GM19023 (cell line): ENCODE data around the gene RASL11A.
"Not testable (repeated sequence)": the region's sequence is repeated elsewhere in the genome, so short reads cannot be mapped to it uniquely, and the experiment has no call there.

Source experiments
- ATAC-seq: cut with Tn5 transposase; IDR thresholded peaks from one replicate; pipeline ENCODE4 v1.9.1; 2021; ENCODE audit warnings: mild to moderate bottlenecking, moderate library complexity; ENCODE audit not compliant: unreplicated experiment

Gene RASL11A

GRCh38 chr13:27266917-27267316 lies 3.7 kb upstream of the RASL11A start:
- ATAC-seq: no peak

- ATAC-seq: no peak
These were observed 3.0 kb upstream of the RASL11A start for GRCh38 chr13:27267596-27267995.

GRCh38 chr13:27269114-27269665 lies 1.4 kb upstream of the RASL11A start:
- no peak for ATAC-seq

DNA sequence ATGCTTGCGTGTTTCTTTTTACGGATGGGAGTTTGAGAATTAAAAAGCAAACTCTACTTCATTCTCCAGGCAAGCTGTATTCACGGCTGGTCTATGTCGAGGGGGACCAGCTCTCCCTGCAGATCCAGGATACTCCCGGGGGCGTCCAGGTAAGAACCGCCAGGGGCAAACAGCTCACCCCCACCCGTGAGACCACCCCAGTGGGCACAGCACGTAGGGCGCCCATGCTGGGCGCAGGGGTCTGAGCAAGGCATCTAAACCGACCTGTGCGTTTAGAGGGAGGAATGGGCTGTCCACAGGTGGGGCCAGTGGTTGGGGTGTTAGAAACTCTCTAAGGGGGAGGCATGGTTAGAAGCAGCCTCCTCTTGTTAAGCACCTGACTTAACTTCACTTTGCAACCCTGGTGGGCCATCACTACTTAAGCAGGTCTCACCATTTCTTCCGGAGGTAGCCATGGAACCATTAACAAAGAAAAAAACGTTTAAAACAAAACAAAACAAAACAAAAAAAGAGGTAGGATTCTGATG lies 1.0 kb downstream of the RASL11A start:
- no peak for ATAC-seq

DNA sequence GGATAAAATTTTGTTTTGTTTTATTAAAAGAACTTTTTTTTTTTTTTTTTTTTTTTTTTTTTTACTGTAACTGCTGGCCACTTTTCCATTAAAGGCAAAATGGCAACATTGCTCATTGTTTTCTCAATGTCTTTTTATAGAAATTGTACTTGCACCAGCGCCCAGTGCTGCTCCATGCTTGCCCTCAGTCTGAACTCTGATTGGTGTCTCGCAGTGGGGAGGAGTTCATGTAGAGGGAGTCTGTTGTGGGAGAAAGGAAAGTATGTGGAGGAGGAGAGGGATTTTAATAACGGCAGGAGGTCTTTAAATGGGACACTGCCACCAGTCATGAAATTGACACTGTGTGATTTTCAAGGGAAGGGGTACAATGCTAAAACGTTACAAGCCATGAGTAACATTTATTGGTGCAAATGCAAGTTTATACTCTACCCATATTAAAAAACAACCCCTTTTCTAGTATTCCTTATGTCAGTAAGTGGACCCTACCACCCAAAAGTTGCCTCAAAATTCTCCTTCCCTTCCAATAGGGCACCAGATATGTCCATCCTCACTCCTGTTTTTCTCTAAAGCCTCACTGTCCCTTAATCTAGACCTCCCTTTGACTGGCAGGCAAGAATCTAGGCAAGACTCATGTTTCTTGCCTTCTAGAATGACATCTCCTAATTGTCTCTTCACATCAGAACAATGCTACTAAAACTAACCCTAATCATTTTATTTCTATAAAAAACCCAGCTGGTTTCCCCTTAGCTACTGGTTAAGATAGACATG lies 3.2 kb downstream of the RASL11A start:
- no peak for ATAC-seq

DNA sequence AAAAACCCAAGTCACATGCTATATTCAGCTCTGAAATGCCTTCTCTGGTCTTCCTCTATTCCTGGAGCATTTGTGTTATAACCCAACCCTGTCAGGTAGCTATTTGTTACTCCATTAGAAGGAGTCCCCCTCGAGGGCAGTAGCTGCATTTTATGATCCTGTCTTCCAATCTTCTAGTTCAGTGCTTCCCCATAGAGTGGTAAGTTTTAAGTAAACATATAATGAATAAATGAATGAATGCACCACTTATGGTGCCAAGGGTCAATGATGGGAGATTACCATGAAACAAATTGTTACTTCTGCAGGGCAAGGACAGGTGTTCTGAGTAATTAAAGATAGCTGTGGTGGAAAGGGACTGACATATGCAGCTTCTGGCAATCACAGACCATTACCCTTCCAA lies 4.0 kb downstream of the RASL11A start:
- ATAC-seq: no peak

GRCh38 chr13:27276188-27276587 lies 5.6 kb downstream of the RASL11A start:
- ATAC-seq: no peak

DNA sequence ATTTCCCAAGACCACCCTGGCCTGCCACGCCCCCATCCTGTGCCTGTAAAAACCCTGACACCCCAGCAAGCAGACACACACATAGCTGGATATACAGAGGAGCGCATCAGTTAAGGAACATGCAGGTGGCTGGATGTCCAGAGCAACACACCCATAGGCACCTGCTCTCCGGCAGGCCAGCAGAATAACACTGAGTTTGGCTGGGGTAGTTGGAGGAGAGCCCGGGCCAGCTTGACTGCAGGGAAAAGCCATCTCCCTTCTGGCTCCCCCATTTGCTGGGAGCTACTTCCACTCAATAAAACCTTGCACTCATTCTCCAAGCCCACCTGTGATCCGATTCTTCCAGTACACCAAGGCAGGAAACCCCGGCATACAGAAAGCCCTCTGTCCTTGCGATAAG lies 8.9 kb downstream of the RASL11A start:
- no peak for ATAC-seq

DNA sequence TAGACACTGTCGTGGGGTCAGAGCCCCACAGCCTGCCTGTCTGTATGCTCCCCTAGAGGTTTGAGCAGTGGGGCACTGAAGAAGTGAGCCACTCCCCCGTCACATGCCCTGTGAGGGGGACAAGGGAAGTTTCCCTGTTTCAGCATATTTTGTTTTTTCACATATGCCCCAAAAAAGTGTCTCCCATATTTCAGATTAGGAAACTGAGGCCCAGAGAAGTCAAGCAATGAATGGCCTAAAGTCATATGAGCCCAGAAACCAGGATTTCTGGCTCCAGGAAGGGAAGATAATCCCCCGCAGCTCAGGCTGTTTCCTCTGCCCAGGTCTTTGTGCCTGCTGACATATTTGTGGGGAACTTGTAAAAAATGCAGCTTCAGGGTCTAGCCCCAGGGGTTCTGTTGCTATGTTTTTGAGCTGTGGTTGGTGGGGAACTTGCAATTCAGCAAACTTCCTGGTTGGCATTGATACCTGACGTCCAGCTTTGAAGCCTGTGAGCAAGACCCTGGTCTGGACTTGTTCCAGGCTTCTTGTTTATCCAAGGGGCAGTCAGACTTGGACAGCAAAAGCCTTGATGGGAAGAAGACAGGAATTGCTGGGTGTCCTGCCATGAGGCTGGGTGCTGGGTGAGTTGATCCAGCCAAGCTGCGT lies 9.5 kb downstream of the RASL11A start:
- no peak for ATAC-seq

GRCh38 chr13:27280841-27281240 lies 10.2 kb downstream of the RASL11A start:
- no peak for ATAC-seq

GRCh38 chr13:27281420-27281819 lies 10.8 kb downstream of the RASL11A start:
- no peak for ATAC-seq

DNA sequence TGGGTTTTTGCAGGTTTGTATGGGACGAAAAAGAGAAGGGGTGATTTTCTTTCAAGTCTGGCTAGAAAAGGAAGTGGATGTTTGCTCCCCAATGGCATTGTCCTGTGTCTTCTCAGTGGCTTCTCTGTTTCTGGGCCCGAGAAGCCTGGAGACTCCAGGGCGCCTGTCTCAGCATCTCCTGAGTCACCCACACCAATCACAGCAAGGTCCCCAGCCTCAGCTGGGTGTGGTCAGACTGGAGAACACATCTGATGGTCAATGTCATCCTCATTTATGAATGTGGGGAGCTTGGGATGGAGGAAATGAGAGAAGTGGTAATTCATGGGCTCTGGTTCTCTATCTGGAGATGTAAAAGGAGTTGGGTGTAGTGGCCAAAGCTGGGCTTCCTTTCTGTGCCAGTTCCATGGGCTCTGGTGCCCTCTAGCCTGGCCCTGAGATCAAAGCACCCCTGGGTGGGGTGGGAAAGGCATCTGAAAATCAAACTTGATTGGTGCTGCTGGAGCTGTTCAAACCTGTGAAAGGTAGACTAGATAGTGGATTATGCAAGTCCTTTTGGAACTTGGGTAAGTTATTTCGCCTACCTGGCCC lies 13.4 kb downstream of the RASL11A start:
- no peak for ATAC-seq

DNA sequence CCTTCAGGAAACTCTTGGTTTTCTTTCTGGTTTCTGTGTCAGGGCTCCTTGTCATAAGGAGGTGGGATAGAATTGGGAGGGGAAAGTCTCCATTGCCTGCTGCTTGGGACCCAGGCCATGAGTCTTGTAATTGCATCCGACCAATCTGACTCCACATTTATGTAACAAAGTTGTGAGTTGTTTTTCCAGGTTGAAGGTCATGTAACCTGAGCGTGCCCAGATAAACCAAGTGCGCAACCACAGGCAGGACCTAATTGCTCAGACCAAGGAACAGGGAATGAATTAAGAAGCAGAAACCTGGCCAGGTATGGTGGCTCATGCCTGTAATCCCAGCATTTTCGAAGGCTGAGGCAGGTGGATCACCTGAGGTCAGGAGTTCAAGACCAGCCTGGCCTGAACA lies 17.8 kb downstream of the RASL11A start:
- no peak for ATAC-seq

- ATAC-seq: no peak
These were observed 18.5 kb downstream of the RASL11A start for GRCh38 chr13:27289011-27289665.

GRCh38 chr13:27290715-27291114 lies 20.1 kb downstream of the RASL11A start:
- no peak for ATAC-seq

- ATAC-seq: not testable (repeated sequence)
These were observed 21.3 kb downstream of the RASL11A start for GRCh38 chr13:27291967-27292366.

GRCh38 chr13:27293076-27293691 lies 22.6 kb downstream of the RASL11A start:
- ATAC-seq: no peak

GRCh38 chr13:27293873-27294515 lies 23.4 kb downstream of the RASL11A start:
- ATAC-seq: no peak

DNA sequence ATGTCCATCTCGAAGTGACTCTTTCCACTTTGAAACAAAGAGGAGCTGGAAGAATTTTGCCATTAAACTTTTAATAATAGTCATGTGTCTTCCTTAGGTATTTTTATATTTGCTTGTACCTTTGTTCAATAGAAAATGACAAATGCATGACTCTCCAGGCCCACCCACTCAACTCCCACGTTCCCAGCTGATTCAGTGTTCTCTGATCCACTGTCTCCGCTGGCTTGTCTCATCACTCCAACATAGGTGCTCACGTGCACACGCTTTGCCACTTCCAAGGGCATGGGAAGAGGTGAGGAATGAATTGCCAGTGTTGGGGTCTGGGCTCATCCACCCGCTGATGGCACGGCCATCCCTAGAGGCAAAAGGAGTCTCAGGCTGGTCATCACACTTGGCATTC lies 24.5 kb downstream of the RASL11A start:
- ATAC-seq: no peak

DNA sequence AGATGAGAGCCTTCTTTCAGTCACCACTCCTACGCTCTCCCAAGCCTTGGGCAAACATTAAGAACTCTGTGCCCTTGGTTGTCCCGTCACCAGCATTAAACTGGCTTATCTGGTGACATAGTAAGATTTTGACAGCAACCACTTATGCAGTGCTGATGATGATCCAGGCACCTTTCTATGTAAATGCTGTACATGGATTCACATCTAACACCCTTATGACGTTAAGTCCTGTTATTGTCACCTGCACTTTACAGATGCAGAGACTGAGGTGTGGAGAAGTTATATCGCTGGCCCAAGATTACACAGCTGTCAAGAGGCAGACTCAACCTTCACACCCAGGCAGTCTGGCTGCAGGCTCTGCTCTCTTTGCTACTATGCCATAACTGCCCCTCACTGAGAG lies 25.0 kb downstream of the RASL11A start:
- ATAC-seq: no peak
